Left lobe of liver (tissue), 1 donor: Measurements from ENCODE around the gene TSHB. TPM values are rescaled to one million over a fixed set of nuclear protein-coding genes. Genes with fewer than 3 reads are reported as not detected.

ENCODE experiments used
- total RNA-seq: library from RNA; stranded (reverse); gene quantifications from one replicate; pipeline ENCODE4 v1.2.1, GENCODE V29; 2021
- donor health status: DM: no; HTN: yes; CAD: no.

The TSHB gene
- total RNA-seq, 1 donor from 2014 or later, result not detected

Other genes with a start within 250 kb of the TSHB start
- 24.3 TPM for gene SIKE1, start 249.1 kb upstream of the TSHB start, total RNA-seq
- not detected for gene SYCP1, start 175.0 kb upstream of the TSHB start, total RNA-seq
- gene TSPAN2, start 59.7 kb downstream of the TSHB start, total RNA-seq, result 0.60 TPM